H9 (cell line): ENCODE data around the gene SMIM26. TPM values are rescaled to one million over a fixed set of nuclear protein-coding genes. Genes with fewer than 3 reads are reported as not detected.

ENCODE experiments used
- DNase-seq: peaks from one replicate; pipeline ENCODE4 v3.0.0-alpha.2; 2017
- H2AFZ ChIP-seq: one replicate; pipeline ENCODE4 v1.6.1; 2013; ENCODE audit warnings: mild to moderate bottlenecking, low read length, control low read depth, moderate library complexity
- H2AK5ac ChIP-seq: 2 replicates; pipeline ENCODE4 v1.6.1; 2013; ENCODE audit warnings: low read length, control low read depth, mixed read lengths; ENCODE audit not compliant: insufficient read length
- H2BK120ac ChIP-seq: one replicate; pipeline ENCODE4 v1.6.1; 2013; ENCODE audit warnings: low read depth, mild to moderate bottlenecking, low read length, control low read depth, inconsistent platforms; ENCODE audit not compliant: poor library complexity, severe bottlenecking
- H2BK12ac ChIP-seq: 2 replicates; pipeline ENCODE4 v1.6.1; 2013; ENCODE audit warnings: low read length, control low read depth, mixed read lengths, low read depth; ENCODE audit not compliant: insufficient read length
- H2BK15ac ChIP-seq: 2 replicates; pipeline ENCODE4 v1.6.1; 2013; ENCODE audit warnings: low read depth, low read length, control low read depth
- H2BK20ac ChIP-seq: one replicate; pipeline ENCODE4 v1.6.1; 2013; ENCODE audit warnings: low read depth, mild to moderate bottlenecking, low read length, control low read depth, inconsistent platforms; ENCODE audit not compliant: poor library complexity, severe bottlenecking
- H2BK5ac ChIP-seq: 2 replicates; pipeline ENCODE4 v1.6.1; 2013; ENCODE audit warnings: low read length, control low read depth, mixed read lengths; ENCODE audit not compliant: insufficient read length
- H3K14ac ChIP-seq: 2 replicates; pipeline ENCODE4 v1.6.1; 2013; ENCODE audit warnings: low read length, control low read depth; ENCODE audit not compliant: insufficient read depth
- H3K18ac ChIP-seq: 2 replicates; pipeline ENCODE4 v1.6.1; 2013; ENCODE audit warnings: low read depth, mild to moderate bottlenecking, mixed read lengths, low read length, control low read depth; ENCODE audit not compliant: insufficient read length
- H3K23ac ChIP-seq: 2 replicates; pipeline ENCODE4 v1.6.1; 2013; ENCODE audit warnings: low read length, control low read depth, mixed read lengths, low read depth; ENCODE audit not compliant: insufficient read length
- H3K23me2 ChIP-seq: 2 replicates; pipeline ENCODE4 v1.6.1; 2013; ENCODE audit warnings: low read depth, mild to moderate bottlenecking, mixed read lengths, low read length, control low read depth; ENCODE audit not compliant: insufficient read length, poor library complexity, severe bottlenecking
- H3K27ac ChIP-seq: 2 replicates; pipeline ENCODE4 v1.5.1; 2013; ENCODE audit warnings: low read length, control low read depth, mixed read lengths, low read depth; ENCODE audit not compliant: insufficient read length
- H3K27me3 ChIP-seq: 2 replicates; pipeline ENCODE4 v1.6.1; 2013; ENCODE audit warnings: low read length, control low read depth, inconsistent platforms; ENCODE audit not compliant: insufficient read depth
- H3K4ac ChIP-seq: 2 replicates; pipeline ENCODE4 v1.6.1; 2013; ENCODE audit warnings: low read depth, mild to moderate bottlenecking, control low read depth, inconsistent platforms, low read length, moderate library complexity
- H3K4me1 ChIP-seq: 2 replicates; pipeline ENCODE4 v1.6.1; 2013; ENCODE audit warnings: low read length, control low read depth, inconsistent platforms; ENCODE audit not compliant: insufficient read depth
- H3K4me2 ChIP-seq: 2 replicates; pipeline ENCODE4 v1.6.1; 2013; ENCODE audit warnings: low read length, control low read depth, mixed read lengths; ENCODE audit not compliant: insufficient read length, insufficient read depth
- H3K56ac ChIP-seq: 2 replicates; pipeline ENCODE4 v1.6.1; 2013; ENCODE audit warnings: low read depth, mild to moderate bottlenecking, mixed read lengths, low read length, control low read depth; ENCODE audit not compliant: insufficient read length
- H3K79me1 ChIP-seq: 2 replicates; pipeline ENCODE4 v1.6.1; 2013; ENCODE audit warnings: low read depth, mild to moderate bottlenecking, moderate library complexity, low read length, control low read depth, inconsistent platforms; ENCODE audit not compliant: insufficient read depth, poor library complexity, severe bottlenecking
- H3K79me2 ChIP-seq: 2 replicates; pipeline ENCODE4 v1.6.1; 2013; ENCODE audit warnings: low read length, control low read depth, inconsistent platforms; ENCODE audit not compliant: insufficient read depth
- H3K9ac ChIP-seq: 2 replicates; pipeline ENCODE4 v1.6.1; 2013; ENCODE audit warnings: low read length, control low read depth, mixed read lengths; ENCODE audit not compliant: insufficient read length; ENCODE audit errors: extremely low read depth
- H3K9me3 ChIP-seq: one replicate; pipeline ENCODE4 v1.6.1; 2013; ENCODE audit warnings: low read depth, low read length, inconsistent platforms; ENCODE audit not compliant: control insufficient read depth
- H3T11ph ChIP-seq: one replicate; pipeline ENCODE4 v1.6.1; 2013; ENCODE audit warnings: mild to moderate bottlenecking, low read length, control low read depth, inconsistent platforms
- H4K20me1 ChIP-seq: one replicate; pipeline ENCODE4 v1.6.1; 2013; ENCODE audit not compliant: control insufficient read depth, insufficient read length, insufficient read depth
- H4K5ac ChIP-seq: 2 replicates; pipeline ENCODE4 v1.6.1; 2013; ENCODE audit warnings: low read depth, mild to moderate bottlenecking, mixed read lengths, low read length, control low read depth; ENCODE audit not compliant: insufficient read length
- H4K8ac ChIP-seq: replicated peaks from 2 replicates; pipeline ENCODE4 v1.6.1; 2013; ENCODE audit warnings: low read length, control low read depth, mixed read lengths, low read depth; ENCODE audit not compliant: insufficient read length
- H4K91ac ChIP-seq: 2 replicates; pipeline ENCODE4 v1.6.1; 2013; ENCODE audit warnings: low read depth, mild to moderate bottlenecking, moderate library complexity, mixed read lengths, low read length, control low read depth; ENCODE audit not compliant: insufficient read length
- H3K27ac Mint-ChIP-seq, 3 experiments: 2 replicates in 2 of 3; 3 replicates in 1 of 3; pipeline ENCODE4 v1.8.0; 2020 to 2021; ENCODE audit warnings: mixed read lengths in 3 of 3, mild to moderate bottlenecking in 1 of 3, moderate library complexity in 1 of 3
- H3K27me3 Mint-ChIP-seq: 2 replicates; pipeline ENCODE4 v1.8.0; 2021; ENCODE audit warnings: low read depth, mild to moderate bottlenecking, moderate library complexity, mixed read lengths
- H3K36me3 Mint-ChIP-seq, 3 experiments: 2 replicates in 2 of 3; 3 replicates in 1 of 3; pipeline ENCODE4 v1.8.0; 2020 to 2021; ENCODE audit warnings: low read depth in 3 of 3, mixed read lengths in 3 of 3; ENCODE audit not compliant: insufficient read depth in 1 of 3
- H3K4me1 Mint-ChIP-seq, 2 experiments: 2 replicates each; pipeline ENCODE4 v1.8.0; 2020; ENCODE audit warnings: mixed read lengths in 2 of 2
- H3K4me3 Mint-ChIP-seq, 2 experiments: 2 replicates in 1 of 2; 3 replicates in 1 of 2; pipeline ENCODE4 v1.8.0; 2020 to 2021; ENCODE audit warnings: mild to moderate bottlenecking in 2 of 2, mixed read lengths in 2 of 2, moderate library complexity in 1 of 2
- H3K9me3 Mint-ChIP-seq, 2 experiments: 2 replicates in 1 of 2; 3 replicates in 1 of 2; pipeline ENCODE4 v1.8.0; 2020; ENCODE audit warnings: mild to moderate bottlenecking in 2 of 2, mixed read lengths in 2 of 2, moderate library complexity in 1 of 2
- WGBS: extraction: QIAGEN DNeasy Blood & Tissue Kit; methylation state at CpG from one replicate; pipeline ENCODE4 v1.1.7; 2013; ENCODE audit warnings: missing lambda C conversion rate, low lambda C conversion rate, mixed read lengths; ENCODE audit not compliant: insufficient read length; ENCODE audit errors: extremely low coverage; 5-methylcytosine and 5-hydroxymethylcytosine counted together
- total RNA-seq: library from RNA; stranded (reverse); gene quantifications from 2 replicates; pipeline ENCODE4 v1.2.1, GENCODE V29; 2021
- TF ChIP-seq, protein P1 (sequence below): fragments of 200-600 bp; sonication (generic); conservative IDR thresholded peaks from 3 replicates; pipeline ENCODE4 v1.8.0; 2021; ENCODE audit warnings: antibody characterized with exemption, mild to moderate bottlenecking

The SMIM26 gene
- total RNA-seq, 1 experiment from 2014 or later = 75.9 TPM

GRCh38 chr20:18571009-18571408 is 3.8 kb downstream of the SMIM26 start:
- H3K79me2 ChIP-seq = peaks cover 5% of the 10 kb centered on the region; the same call in 1 of the 2 replicates
- H3K56ac ChIP-seq = no peak overlapping the region
- Mint-ChIP-seq H3K27me3 (no peaks in the 10 kb centered on the region), H3K27ac (no peak overlapping the region), H3K4me3 (no peak overlapping the region), H3K4me1 (peaks cover 5 to 6% of the 10 kb centered on the region in 2 experiments; a peak in 1 of 4 replicates), H3K9me3 (no peaks in the 10 kb centered on the region), H3K36me3 (peaks cover 10 to 17% (median 17%) of the 10 kb centered on the region in 3 experiments; a peak in 6 of 7 replicates)
- no peak overlapping the region for H3K4me2 ChIP-seq
- no peak overlapping the region for H2AFZ ChIP-seq
- no peaks in the 10 kb centered on the region for H4K20me1 ChIP-seq
- no peak overlapping the region for H3T11ph ChIP-seq
- H3K14ac ChIP-seq = no peak overlapping the region
- no peak overlapping the region for H2BK20ac ChIP-seq
- H2BK120ac ChIP-seq = no peak overlapping the region
- no peak overlapping the region for H3K9ac ChIP-seq
- TF ChIP-seq, protein P1, sequence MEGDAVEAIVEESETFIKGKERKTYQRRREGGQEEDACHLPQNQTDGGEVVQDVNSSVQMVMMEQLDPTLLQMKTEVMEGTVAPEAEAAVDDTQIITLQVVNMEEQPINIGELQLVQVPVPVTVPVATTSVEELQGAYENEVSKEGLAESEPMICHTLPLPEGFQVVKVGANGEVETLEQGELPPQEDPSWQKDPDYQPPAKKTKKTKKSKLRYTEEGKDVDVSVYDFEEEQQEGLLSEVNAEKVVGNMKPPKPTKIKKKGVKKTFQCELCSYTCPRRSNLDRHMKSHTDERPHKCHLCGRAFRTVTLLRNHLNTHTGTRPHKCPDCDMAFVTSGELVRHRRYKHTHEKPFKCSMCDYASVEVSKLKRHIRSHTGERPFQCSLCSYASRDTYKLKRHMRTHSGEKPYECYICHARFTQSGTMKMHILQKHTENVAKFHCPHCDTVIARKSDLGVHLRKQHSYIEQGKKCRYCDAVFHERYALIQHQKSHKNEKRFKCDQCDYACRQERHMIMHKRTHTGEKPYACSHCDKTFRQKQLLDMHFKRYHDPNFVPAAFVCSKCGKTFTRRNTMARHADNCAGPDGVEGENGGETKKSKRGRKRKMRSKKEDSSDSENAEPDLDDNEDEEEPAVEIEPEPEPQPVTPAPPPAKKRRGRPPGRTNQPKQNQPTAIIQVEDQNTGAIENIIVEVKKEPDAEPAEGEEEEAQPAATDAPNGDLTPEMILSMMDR = no peak
- H3K79me1 ChIP-seq = no peaks in the 10 kb centered on the region
- H3K9me3 ChIP-seq = no peaks in the 10 kb centered on the region
- no peak overlapping the region for H4K91ac ChIP-seq
- no peaks in the 10 kb centered on the region for H3K4me1 ChIP-seq
- H4K5ac ChIP-seq = no peak overlapping the region
- WGBS = no CpG with 5 or more reads among the region's 2 CpGs
- H2BK5ac ChIP-seq = no peak overlapping the region
- H4K8ac ChIP-seq = no peak overlapping the region
- no peak overlapping the region for H3K27ac ChIP-seq
- no peak overlapping the region for H2AK5ac ChIP-seq
- no peak overlapping the region for H3K18ac ChIP-seq
- peaks cover 7% of the 10 kb centered on the region for H3K23me2 ChIP-seq
- H3K4ac ChIP-seq = no peak overlapping the region
- H3K27me3 ChIP-seq = no peaks in the 10 kb centered on the region
- H2BK12ac ChIP-seq = no peak overlapping the region
- no peak overlapping the region for H2BK15ac ChIP-seq
- no peak for DNase-seq
- H3K23ac ChIP-seq = no peak overlapping the region
